MM.1S (cell line): ENCODE data around the gene FAM228B.
"Not testable (repeated sequence)": the region's sequence is repeated elsewhere in the genome, so short reads cannot be mapped to it uniquely, and the experiment has no call there.

Experiments
- CTCF ChIP-seq: fragments of 300-600 bp; sonication (generic); IDR thresholded peaks from 2 replicates; pipeline ENCODE4 v1.5.1; 2016; ENCODE audit warnings: antibody characterized with exemption, low read length, mixed read lengths
- EZH2phosphoT487 ChIP-seq: fragments of 300-600 bp; sonication (generic); IDR thresholded peaks from 2 replicates; pipeline ENCODE4 v1.6.1; 2018; ENCODE audit warnings: antibody characterized with exemption, low read length

- not testable (repeated sequence) for TF ChIP-seq EZH2phosphoT487, CTCF
Measured at GRCh38 chr2:24093270-24093669, 30.0 kb upstream of the FAM228B start.
